Measurements from ENCODE around the gene ZNF598.
A peak's percentile ranks its signal among the peaks of the same experiment; 100 is the strongest.

Gene ZNF598

GRCh38 chr16:1989209-1990100 is 20.2 kb downstream of the ZNF598 start, which contains the start of gene SYNGR3:
Gene SYNGR3, plus strand, starts transcription at chr16:1989970. Its CDS starts 133 bp downstream, at chr16:1990103.
- Histone ChIP-seq H3K36me3 (ENCODE audit: control insufficient read depth, insufficient read depth, low read length) (peaks cover 18% of the 10 kb centered on the region), H3K4me1 (ENCODE audit: control insufficient read depth, insufficient read depth, low read length) (peaks cover 15% of the 10 kb centered on the region), H3K27ac (ENCODE audit: insufficient read depth, low read depth, low read length, poor library complexity, severe bottlenecking) (no peak within 1 kb of the TSS), H3K27me3 (ENCODE audit: control insufficient read depth, insufficient read depth, low read length, poor library complexity, severe bottlenecking) (peaks cover 49% of the 10 kb centered on the region), H3K9me3 (ENCODE audit: control insufficient read depth, low read length) (no peaks in the 10 kb centered on the region), H3K4me3 (ENCODE audit: insufficient read depth, low read depth, low read length) (peak within 1 kb of the TSS; percentile 42)
- WGBS, 2 experiments, result 9% methylated on average over 67 of the region's 67 CpGs

GRCh38 chr16:1987198-1987597 is 22.4 kb downstream of the ZNF598 start:
- Histone ChIP-seq H3K27me3 (ENCODE audit: control insufficient read depth, insufficient read depth, low read length, poor library complexity, severe bottlenecking) (peaks cover 50% of the 10 kb centered on the region), H3K9me3 (ENCODE audit: control insufficient read depth, low read length) (no peaks in the 10 kb centered on the region), H3K4me1 (ENCODE audit: control insufficient read depth, insufficient read depth, low read length) (peaks cover 26% of the 10 kb centered on the region), H3K27ac (ENCODE audit: insufficient read depth, low read depth, low read length, poor library complexity, severe bottlenecking) (no peak overlapping the region), H3K4me3 (ENCODE audit: insufficient read depth, low read depth, low read length) (no peak overlapping the region), H3K36me3 (ENCODE audit: control insufficient read depth, insufficient read depth, low read length) (peaks cover 18% of the 10 kb centered on the region)
- 95% methylated on average over 10 of the region's 10 CpGs for WGBS, 2 experiments

GRCh38 chr16:1985466-1986150 is 24.0 kb downstream of the ZNF598 start:
- Histone ChIP-seq H3K27me3 (ENCODE audit: control insufficient read depth, insufficient read depth, low read length, poor library complexity, severe bottlenecking) (peaks cover 51% of the 10 kb centered on the region), H3K4me3 (ENCODE audit: insufficient read depth, low read depth, low read length) (no peak overlapping the region)
- 95% methylated on average over 14 of the region's 14 CpGs for WGBS, 2 experiments

GRCh38 chr16:1984347-1985225 is 25.0 kb downstream of the ZNF598 start:
- Histone ChIP-seq H3K36me3 (ENCODE audit: control insufficient read depth, insufficient read depth, low read length) (peaks cover 18% of the 10 kb centered on the region), H3K27ac (ENCODE audit: insufficient read depth, low read depth, low read length, poor library complexity, severe bottlenecking) (peak overlapping the region; percentile 63), H3K4me1 (ENCODE audit: control insufficient read depth, insufficient read depth, low read length) (peaks cover 29% of the 10 kb centered on the region), H3K9me3 (ENCODE audit: control insufficient read depth, low read length) (no peaks in the 10 kb centered on the region), H3K27me3 (ENCODE audit: control insufficient read depth, insufficient read depth, low read length, poor library complexity, severe bottlenecking) (peaks cover 51% of the 10 kb centered on the region), H3K4me3 (ENCODE audit: insufficient read depth, low read depth, low read length) (peak overlapping the region; percentile 71)
- WGBS, 2 experiments, result 7 to 9% methylated on average over 58 of the region's 58 CpGs

More at GRCh38 chr16:1985466-1986150, 24.0 kb downstream of the ZNF598 start:
- H3K4me1 ChIP-seq (ENCODE audit: control insufficient read depth, insufficient read depth, low read length), result peaks cover 33% of the 10 kb centered on the region
- H3K27ac ChIP-seq (ENCODE audit: insufficient read depth, low read depth, low read length, poor library complexity, severe bottlenecking), result no peak overlapping the region
- no peaks in the 10 kb centered on the region for H3K9me3 ChIP-seq (ENCODE audit: control insufficient read depth, low read length)
- peaks cover 18% of the 10 kb centered on the region for H3K36me3 ChIP-seq (ENCODE audit: control insufficient read depth, insufficient read depth, low read length)

- H3K4me3 ChIP-seq (ENCODE audit: insufficient read depth, low read depth, low read length), result peak within 1 kb of the TSS; percentile 71
- peaks cover 18% of the 10 kb centered on the region for H3K36me3 ChIP-seq (ENCODE audit: control insufficient read depth, insufficient read depth, low read length)
- no peaks in the 10 kb centered on the region for H3K9me3 ChIP-seq (ENCODE audit: control insufficient read depth, low read length)
- 0 to 1% methylated on average over 109 of the region's 109 CpGs for WGBS, 2 experiments
- H3K27ac ChIP-seq (ENCODE audit: insufficient read depth, low read depth, low read length, poor library complexity, severe bottlenecking), result peak within 1 kb of the TSS; percentile 95
- H3K4me1 ChIP-seq (ENCODE audit: control insufficient read depth, insufficient read depth, low read length), result peaks cover 26% of the 10 kb centered on the region
- H3K27me3 ChIP-seq (ENCODE audit: control insufficient read depth, insufficient read depth, low read length, poor library complexity, severe bottlenecking), result peaks cover 51% of the 10 kb centered on the region
These were observed 25.9 kb downstream of the ZNF598 start, which contains the start of gene GFER for GRCh38 chr16:1983544-1984346. Gene GFER, plus strand, starts transcription at chr16:1984193. Its CDS starts 26 bp downstream, at chr16:1984219.

- Histone ChIP-seq H3K9me3 (ENCODE audit: control insufficient read depth, low read length) (no peaks in the 10 kb centered on the region), H3K27ac (ENCODE audit: insufficient read depth, low read depth, low read length, poor library complexity, severe bottlenecking) (no peak overlapping the region), H3K4me1 (ENCODE audit: control insufficient read depth, insufficient read depth, low read length) (peaks cover 26% of the 10 kb centered on the region), H3K4me3 (ENCODE audit: insufficient read depth, low read depth, low read length) (peak overlapping the region; percentile 71), H3K27me3 (ENCODE audit: control insufficient read depth, insufficient read depth, low read length, poor library complexity, severe bottlenecking) (peaks cover 51% of the 10 kb centered on the region), H3K36me3 (ENCODE audit: control insufficient read depth, insufficient read depth, low read length) (peaks cover 25% of the 10 kb centered on the region)
- 36 to 37% methylated on average over 19 of the region's 19 CpGs for WGBS, 2 experiments
These were observed 26.6 kb downstream of the ZNF598 start for GRCh38 chr16:1982991-1983543.

- Histone ChIP-seq H3K4me1 (ENCODE audit: control insufficient read depth, insufficient read depth, low read length) (peaks cover 26% of the 10 kb centered on the region), H3K36me3 (ENCODE audit: control insufficient read depth, insufficient read depth, low read length) (peaks cover 32% of the 10 kb centered on the region), H3K4me3 (ENCODE audit: insufficient read depth, low read depth, low read length) (no peak overlapping the region), H3K27ac (ENCODE audit: insufficient read depth, low read depth, low read length, poor library complexity, severe bottlenecking) (no peak overlapping the region), H3K27me3 (ENCODE audit: control insufficient read depth, insufficient read depth, low read length, poor library complexity, severe bottlenecking) (peaks cover 51% of the 10 kb centered on the region), H3K9me3 (ENCODE audit: control insufficient read depth, low read length) (no peaks in the 10 kb centered on the region)
- WGBS, 2 experiments, result 73 to 75% methylated on average over 5 of the region's 5 CpGs
These were observed 27.6 kb downstream of the ZNF598 start for GRCh38 chr16:1982013-1982433.

- H3K27ac ChIP-seq (ENCODE audit: insufficient read depth, low read depth, low read length, poor library complexity, severe bottlenecking), result no peak within 1 kb of the TSS
- peaks cover 26% of the 10 kb centered on the region for H3K36me3 ChIP-seq (ENCODE audit: control insufficient read depth, insufficient read depth, low read length)
- H3K9me3 ChIP-seq (ENCODE audit: control insufficient read depth, low read length), result no peaks in the 10 kb centered on the region
- peaks cover 26% of the 10 kb centered on the region for H3K4me1 ChIP-seq (ENCODE audit: control insufficient read depth, insufficient read depth, low read length)
- peaks cover 51% of the 10 kb centered on the region for H3K27me3 ChIP-seq (ENCODE audit: control insufficient read depth, insufficient read depth, low read length, poor library complexity, severe bottlenecking)
- no peak within 1 kb of the TSS for H3K4me3 ChIP-seq (ENCODE audit: insufficient read depth, low read depth, low read length)
- WGBS, 2 experiments, result 59 to 62% methylated on average over 6 of the region's 6 CpGs
These were observed 28.2 kb downstream of the ZNF598 start, which contains the start of gene NOXO1 for GRCh38 chr16:1981398-1981836. Gene NOXO1, minus strand, starts transcription at chr16:1981469. Its CDS starts 290 bp downstream, at chr16:1981179.

GRCh38 chr16:1980770-1981087 is 28.9 kb downstream of the ZNF598 start:
- Histone ChIP-seq H3K9me3 (ENCODE audit: control insufficient read depth, low read length) (no peaks in the 10 kb centered on the region), H3K36me3 (ENCODE audit: control insufficient read depth, insufficient read depth, low read length) (peaks cover 20% of the 10 kb centered on the region), H3K4me3 (ENCODE audit: insufficient read depth, low read depth, low read length) (no peak overlapping the region), H3K4me1 (ENCODE audit: control insufficient read depth, insufficient read depth, low read length) (peaks cover 26% of the 10 kb centered on the region), H3K27me3 (ENCODE audit: control insufficient read depth, insufficient read depth, low read length, poor library complexity, severe bottlenecking) (peaks cover 51% of the 10 kb centered on the region), H3K27ac (ENCODE audit: insufficient read depth, low read depth, low read length, poor library complexity, severe bottlenecking) (no peak overlapping the region)
- WGBS, 2 experiments, result 57 to 60% methylated on average over 16 of the region's 16 CpGs
